Adrenal gland (tissue), 12 donors: ENCODE measurements around the gene RNF41. TPM values are rescaled to one million over a fixed set of nuclear protein-coding genes. Genes with fewer than 3 reads are reported as not detected.

Source experiments
- DNase-seq, 7 donors: peaks; one replicate each; pipeline ENCODE4 v3.0.0-alpha.2; 2019 to 2020
- H3K27ac ChIP-seq, 5 donors: fragments of 200-600 bp; sonication (generic) in 4 of 5; 1 replicate in 3 of 5; 2 replicates in 2 of 5; pipeline versions ENCODE4 v1.5.1 to v1.8.0; 2016 to 2020; ENCODE audit warnings: mild to moderate bottlenecking in 1 of 5
- H3K27me3 ChIP-seq: fragments of 200-600 bp; 2 replicates; pipeline ENCODE4 v1.8.0; 2021
- H3K36me3 ChIP-seq, 2 donors: fragments of 200-600 bp; replicated peaks in 1 of 2; 1 replicate in 1 of 2; 2 replicates in 1 of 2; pipeline versions ENCODE4 v1.5.1 to v1.8.0; 2018 to 2022
- H3K4me1 ChIP-seq, 2 donors: fragments of 200-600 bp; replicated peaks in 1 of 2; 1 replicate in 1 of 2; 2 replicates in 1 of 2; pipeline versions ENCODE4 v1.5.1 to v1.8.0; 2018 to 2021
- H3K4me3 ChIP-seq, 4 donors: fragments of 200-600 bp; sonication (generic) in 3 of 4; one replicate each; pipeline ENCODE4 v1.5.1; 2016 to 2018
- H3K9me3 ChIP-seq, 3 donors: fragments of 200-600 bp; sonication (generic) in 1 of 3; replicated peaks in 1 of 3; 1 replicate in 2 of 3; 2 replicates in 1 of 3; pipeline versions ENCODE4 v1.5.1 to v1.8.0; 2016 to 2021
- POLR2A ChIP-seq, 2 donors: fragments of 450-650 bp; IDR thresholded peaks; one replicate each; pipeline ENCODE4 v1.6.1; 2017; ENCODE audit warnings: antibody characterized with exemption in 2 of 2, mild to moderate bottlenecking in 2 of 2, moderate library complexity in 1 of 2
- WGBS, 4 donors: extraction: QIAGEN DNeasy Blood & Tissue Kit in 2 of 4; methylation state at CpG; one replicate each; pipeline versions ENCODE4 v1.1.5 to v1.1.7; 2013 to 2017; 5-methylcytosine and 5-hydroxymethylcytosine counted together
- intact Hi-C, 2 donors: fragments of 100-400 bp; cut with DNase I; formaldehyde crosslinking; loops; one replicate each; pipeline versions ENCODE4 v1.14.1 to v1.15.0; 2022 to 2023
- polyA plus RNA-seq, 3 donors: library from polyadenylated mRNA; stranded (reverse); fragments of 200-250 nt in 2 of 3; fragments of 350-450 nt in 1 of 3; fragmentation: Illumina TruSeq in 1 of 3; extraction: RNeasy Lipid Tissue Mini Kit (QIAGEN cat#74804) in 1 of 3; gene quantifications; one replicate each; pipeline ENCODE4 v1.2.3, GENCODE V29; 2013 to 2014
- total RNA-seq, 9 donors: library from RNA; depleted of rRNA in 4 of 9; stranded (reverse); fragments of >200 nt in 4 of 9; fragments of 120-200 nt in 1 of 9; fragmentation: NEBNext Ultra II Directional in 1 of 9; extraction: Animal tissue kit (Norgen Biotek cat#: 25700) in 1 of 9; gene quantifications; one replicate each; pipeline versions ENCODE4 v1.1.0 to v1.2.4, GENCODE V29; 2013 to 2023
- TF ChIP-seq, protein P1 (sequence below), 6 experiments: fragments of 450-650 bp in 4 of 6; fragments of 200-600 bp in 2 of 6; sonication (generic) in 1 of 6; IDR thresholded peaks; 1 replicate in 5 of 6; 2 replicates in 1 of 6; pipeline versions ENCODE4 v1.5.1 to v1.8.0; 2016 to 2021; ENCODE audit warnings: antibody characterized with exemption in 6 of 6, mild to moderate bottlenecking in 2 of 6, moderate library complexity in 1 of 6
- donor health status: healthy with polysubstance abuse.
- donor health status: Bipolar disorder and iron deficiency.
- donor health status: DM: yes; HTN: yes; CAD: no.
- donor health status: DM: no; HTN: no; CAD: no.
- donor health status: DM: no; HTN: no; CAD: no.
- donor health status: DM: yes; HTN: yes; CAD: no.

Gene RNF41
- total and polyA plus RNA-seq, 12 donors: 13.0 to 90.6 (median 50.8) TPM

DNA sequence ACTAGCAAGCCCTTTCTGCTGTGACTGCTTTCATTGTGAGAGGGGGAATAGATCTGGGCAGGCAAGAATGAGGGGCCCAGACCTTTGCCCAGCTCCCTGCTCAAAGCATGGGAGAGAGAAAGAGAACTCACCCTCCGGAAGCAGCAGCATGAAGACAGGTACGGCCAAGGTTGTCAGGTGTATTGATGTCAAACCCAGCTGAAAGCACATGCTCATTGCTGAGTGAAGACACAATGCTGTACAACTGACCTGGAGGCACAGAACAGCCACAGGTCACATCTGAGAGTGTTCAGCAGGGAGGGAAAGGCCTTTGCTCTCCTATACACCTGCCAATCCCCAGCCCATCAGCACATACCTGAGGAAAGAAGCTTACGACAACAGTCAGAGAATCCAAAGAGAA lies 30.9 kb upstream of the RNF41 start:
- Histone ChIP-seq H3K4me1 (peaks cover 19 to 22% of the 10 kb centered on the region in 2 donors), H3K27me3 (no peaks in the 10 kb centered on the region), H3K27ac (no peak overlapping the region), H3K9me3 (no peaks in the 10 kb centered on the region), H3K36me3 (peaks cover 0 to 88% of the 10 kb centered on the region in 2 donors), H3K4me3 (no peak overlapping the region)
- TF ChIP-seq POLR2A (IDR thresholded peaks at IDR 0.05): no peak
- TF ChIP-seq, protein P1, sequence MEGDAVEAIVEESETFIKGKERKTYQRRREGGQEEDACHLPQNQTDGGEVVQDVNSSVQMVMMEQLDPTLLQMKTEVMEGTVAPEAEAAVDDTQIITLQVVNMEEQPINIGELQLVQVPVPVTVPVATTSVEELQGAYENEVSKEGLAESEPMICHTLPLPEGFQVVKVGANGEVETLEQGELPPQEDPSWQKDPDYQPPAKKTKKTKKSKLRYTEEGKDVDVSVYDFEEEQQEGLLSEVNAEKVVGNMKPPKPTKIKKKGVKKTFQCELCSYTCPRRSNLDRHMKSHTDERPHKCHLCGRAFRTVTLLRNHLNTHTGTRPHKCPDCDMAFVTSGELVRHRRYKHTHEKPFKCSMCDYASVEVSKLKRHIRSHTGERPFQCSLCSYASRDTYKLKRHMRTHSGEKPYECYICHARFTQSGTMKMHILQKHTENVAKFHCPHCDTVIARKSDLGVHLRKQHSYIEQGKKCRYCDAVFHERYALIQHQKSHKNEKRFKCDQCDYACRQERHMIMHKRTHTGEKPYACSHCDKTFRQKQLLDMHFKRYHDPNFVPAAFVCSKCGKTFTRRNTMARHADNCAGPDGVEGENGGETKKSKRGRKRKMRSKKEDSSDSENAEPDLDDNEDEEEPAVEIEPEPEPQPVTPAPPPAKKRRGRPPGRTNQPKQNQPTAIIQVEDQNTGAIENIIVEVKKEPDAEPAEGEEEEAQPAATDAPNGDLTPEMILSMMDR (IDR thresholded peaks at IDR 0.05): no peak
- DNase-seq: no peak
- 90 to 93% (median 90%) methylated on average over 3 of the region's 3 CpGs for WGBS, 4 donors
- intact Hi-C loops: no loop called here

DNA sequence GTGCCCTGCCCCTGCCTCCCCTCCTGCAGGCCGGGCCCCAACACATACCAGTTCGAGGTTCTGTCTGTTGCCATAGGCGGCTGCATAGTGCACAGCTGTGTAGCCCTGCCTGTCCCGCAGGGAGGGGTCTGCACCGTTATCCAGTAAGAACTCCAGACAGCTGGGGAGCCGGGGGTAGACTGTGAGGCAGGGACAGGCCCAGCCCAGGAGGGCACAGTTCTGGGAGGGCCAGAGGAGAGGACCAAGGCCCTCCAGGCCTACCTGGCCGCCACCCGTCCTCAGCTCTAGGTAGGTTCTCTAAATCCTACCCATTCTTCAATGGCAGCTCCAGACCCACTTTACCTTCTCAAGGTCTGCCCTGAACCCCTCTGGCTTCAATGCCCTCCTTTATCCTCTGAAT lies 27.0 kb upstream of the RNF41 start:
- TF ChIP-seq, protein P1 (IDR thresholded peaks at IDR 0.05): no peak
- no peak for TF ChIP-seq POLR2A (IDR thresholded peaks at IDR 0.05)
- intact Hi-C loops: no loop called here
- DNase-seq: no peak
- Histone ChIP-seq H3K27ac (peak overlapping the region in 1 of 5 donors; percentile 16), H3K36me3 (peaks cover 0 to 98% of the 10 kb centered on the region in 2 donors), H3K9me3 (no peaks in the 10 kb centered on the region), H3K4me3 (no peak overlapping the region), H3K27me3 (no peaks in the 10 kb centered on the region), H3K4me1 (peaks cover 16 to 17% of the 10 kb centered on the region in 2 donors)
- WGBS, 4 donors: 87 to 94% (median 92%) methylated on average over 2 to 8 of the region's 8 CpGs

DNA sequence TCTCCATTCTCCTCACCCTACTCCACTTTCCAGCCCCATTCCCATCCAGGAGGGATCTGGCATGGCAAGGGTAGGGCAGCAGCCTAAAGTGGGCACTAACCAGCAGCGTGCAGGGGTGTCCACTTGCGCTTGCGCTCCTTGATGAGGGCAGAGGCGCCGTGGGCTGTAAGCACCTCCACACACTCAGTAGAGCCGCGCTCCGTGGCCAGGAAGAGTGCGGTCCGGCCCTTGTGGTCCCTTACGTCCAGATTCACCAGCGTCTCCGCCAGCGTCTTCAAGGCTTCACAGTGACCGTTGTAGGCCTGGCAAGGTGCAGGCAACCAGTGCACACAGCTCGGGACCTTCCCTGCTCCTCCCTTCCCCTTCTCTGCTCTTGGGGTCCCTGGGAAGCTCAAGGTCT lies 26.2 kb upstream of the RNF41 start:
- peak overlapping the region in 1 of 5 donors; percentile 5 for H3K27ac ChIP-seq
- no peaks in the 10 kb centered on the region for H3K9me3 ChIP-seq
- peaks cover 0 to 98% of the 10 kb centered on the region in 2 donors for H3K36me3 ChIP-seq
- intact Hi-C loops: no loop called here
- H3K4me1 ChIP-seq: peaks cover 24 to 25% of the 10 kb centered on the region in 2 donors
- TF ChIP-seq, protein P1 (IDR thresholded peaks at IDR 0.05): no peak
- TF ChIP-seq POLR2A (IDR thresholded peaks at IDR 0.05): no peak
- H3K4me3 ChIP-seq: no peak overlapping the region
- H3K27me3 ChIP-seq: no peaks in the 10 kb centered on the region
- WGBS, 4 donors: 83 to 96% (median 91%) methylated on average over 14 to 16 of the region's 16 CpGs
- no peak for DNase-seq

DNA sequence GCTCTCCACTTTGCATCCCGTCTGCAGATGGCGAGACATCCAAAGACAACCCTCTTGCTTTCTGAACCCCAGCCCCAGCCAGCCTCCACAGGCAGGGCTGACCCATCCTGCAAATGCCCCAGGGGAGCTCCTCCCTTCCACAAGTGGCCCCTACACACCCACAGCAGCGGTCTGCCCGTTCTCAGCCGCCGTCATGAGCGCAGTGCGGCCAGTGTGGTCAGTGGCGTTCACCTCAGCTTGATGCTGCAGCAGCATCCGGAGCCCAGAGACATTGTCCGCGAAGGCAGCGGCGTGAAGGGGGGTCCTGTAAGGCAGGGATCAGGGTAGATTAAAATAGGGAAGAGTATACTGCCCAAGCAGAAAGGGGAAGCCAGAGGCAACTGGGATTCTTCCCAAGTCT lies 22.8 kb upstream of the RNF41 start:
- 82 to 85% (median 83%) methylated on average over 5 to 14 of the region's 14 CpGs for WGBS, 4 donors
- TF ChIP-seq POLR2A (IDR thresholded peaks at IDR 0.05): no peak
- TF ChIP-seq, protein P1 (IDR thresholded peaks at IDR 0.05): no peak
- H3K4me1 ChIP-seq: peaks cover 38 to 48% of the 10 kb centered on the region in 2 donors
- intact Hi-C loops: no loop called here
- peak overlapping the region; percentile 10 to 93 (median 76) for H3K27ac ChIP-seq
- no peak overlapping the region for H3K4me3 ChIP-seq
- no peaks in the 10 kb centered on the region for H3K27me3 ChIP-seq
- no peaks in the 10 kb centered on the region for H3K9me3 ChIP-seq
- no peak for DNase-seq
- H3K36me3 ChIP-seq: peaks cover 0 to 98% of the 10 kb centered on the region in 2 donors
